Measurements from ENCODE around the gene GRHL1.

- TF ChIP-seq CTCF (conservative IDR thresholded peaks at IDR 0.05 in 1 of 2, IDR thresholded peaks at IDR 0.05 in 1 of 2; ENCODE audit: extremely low read depth in 1 of 2, insufficient read depth in 1 of 2, low read depth in 1 of 2, low read length in 2 of 2) (no peak), EZH2 (IDR thresholded peaks at IDR 0.05; ENCODE audit: borderline replicate concordance, low read length) (no peak)
Measured at GRCh38 chr2:10030311-10030736, 78.8 kb downstream of the GRHL1 start.

All from mammary epithelial cell (primary cell).